GM19240 (cell line): ENCODE measurements around the gene FBXO11.

Experiments used
- DNase-seq: peaks from one replicate; pipeline ENCODE4 v3.0.0; 2011; ENCODE audit warnings: low spot score; ENCODE audit not compliant: insufficient read length

FBXO11 gene

GRCh38 chr2:47850198-47850597, 56.1 kb downstream of the FBXO11 start:
- no peak for DNase-seq

GRCh38 chr2:47849368-47849767, 56.9 kb downstream of the FBXO11 start:
- DNase-seq: no peak

- DNase-seq: no peak
Observed at GRCh38 chr2:47844162-47844561, 62.1 kb downstream of the FBXO11 start.

GRCh38 chr2:47843407-47843806, 62.9 kb downstream of the FBXO11 start:
- no peak for DNase-seq

- DNase-seq: no peak
Observed at GRCh38 chr2:47842846-47843245, 63.5 kb downstream of the FBXO11 start.

GRCh38 chr2:47838686-47839085, 67.6 kb downstream of the FBXO11 start:
- no peak for DNase-seq

- DNase-seq: no peak
Observed at GRCh38 chr2:47838249-47838648, 68.0 kb downstream of the FBXO11 start.

GRCh38 chr2:47833516-47833968, 72.8 kb downstream of the FBXO11 start:
- no peak for DNase-seq

GRCh38 chr2:47822518-47822917, 83.8 kb downstream of the FBXO11 start:
- DNase-seq: no peak

GRCh38 chr2:47819834-47820233, 86.5 kb downstream of the FBXO11 start:
- DNase-seq: no peak

- DNase-seq: no peak
Observed at GRCh38 chr2:47818777-47819176, 87.5 kb downstream of the FBXO11 start.

- DNase-seq: no peak
Observed at GRCh38 chr2:47815764-47816163, 90.5 kb downstream of the FBXO11 start.

- DNase-seq: no peak
Observed at GRCh38 chr2:47811668-47812067, 94.6 kb downstream of the FBXO11 start.

GRCh38 chr2:47810850-47811249, 95.4 kb downstream of the FBXO11 start:
- DNase-seq: no peak

- no peak for DNase-seq
Observed at GRCh38 chr2:47809903-47810302, 96.4 kb downstream of the FBXO11 start.

- DNase-seq: no peak
Observed at GRCh38 chr2:47808614-47809013, 97.7 kb downstream of the FBXO11 start.

- DNase-seq: no peak
Observed at GRCh38 chr2:47805850-47806249, 100.4 kb downstream of the FBXO11 start.

GRCh38 chr2:47803770-47804169, 102.5 kb downstream of the FBXO11 start:
- no peak for DNase-seq

- no peak for DNase-seq
Observed at GRCh38 chr2:47803363-47803762, 102.9 kb downstream of the FBXO11 start.

GRCh38 chr2:47801118-47801517, 105.2 kb downstream of the FBXO11 start:
- DNase-seq: no peak

- DNase-seq: no peak
Observed at GRCh38 chr2:47799031-47799609, 107.2 kb downstream of the FBXO11 start.

- DNase-seq: no peak
Observed at GRCh38 chr2:47798631-47799030, 107.7 kb downstream of the FBXO11 start.

- DNase-seq: no peak
Observed at GRCh38 chr2:47796090-47796697, 110.1 kb downstream of the FBXO11 start.
